H1 (cell line): Measurements from ENCODE around the gene LRRC25. TPM values are rescaled to one million over a fixed set of nuclear protein-coding genes. Genes with fewer than 3 reads are reported as not detected.

Experiments used
- CTCF ChIA-PET: fragments of 300-600 bp; sonication (Branson Sonifier 250); formaldehyde crosslinking; loops from one replicate; lab custom pipeline; 2021; ENCODE audit not compliant: partially characterized antibody; lab: Charles Lee
- POLR2A ChIA-PET: fragments of 300-600 bp; sonication (Branson Sonifier 250); formaldehyde crosslinking; loops from one replicate; lab custom pipeline; 2021; ENCODE audit warnings: inconsistent platforms; ENCODE audit not compliant: partially characterized antibody; lab: Charles Lee
- DNase-seq, 2 experiments: peaks; one replicate each; pipeline versions ENCODE4 v3.0.0 to v3.0.0-alpha.2; 2010 to 2022; ENCODE audit warnings: low spot score in 2 of 2, low read depth in 1 of 2, mixed read lengths in 1 of 2
- FAIRE-seq: peaks from 2 replicates; lab custom pipeline; 2011; peaks lifted over from hg19 to GRCh38; lab: Jason Lieb, UNC
- H2AFZ ChIP-seq: 2 replicates; pipeline ENCODE4 v1.8.1; 2012; ENCODE audit warnings: low read length, inconsistent platforms
- H2AK5ac ChIP-seq: 2 replicates; pipeline ENCODE4 v1.6.1; 2013; ENCODE audit warnings: low read depth, low read length
- H2BK120ac ChIP-seq: replicated peaks from 2 replicates; pipeline ENCODE3; 2013; ENCODE audit warnings: low read depth, low read length, inconsistent platforms
- H2BK12ac ChIP-seq: 2 replicates; pipeline ENCODE4 v1.6.1; 2013; ENCODE audit warnings: low read depth, low read length
- H2BK15ac ChIP-seq: 2 replicates; pipeline ENCODE4 v1.6.1; 2013; ENCODE audit warnings: low read length
- H2BK20ac ChIP-seq: 2 replicates; pipeline ENCODE4 v1.6.1; 2013; ENCODE audit warnings: low read length
- H2BK5ac ChIP-seq: 2 replicates; pipeline ENCODE4 v1.6.1; 2013; ENCODE audit warnings: low read depth, low read length
- H3K14ac ChIP-seq: 2 replicates; pipeline ENCODE4 v1.6.1; 2013; ENCODE audit warnings: inconsistent platforms; ENCODE audit not compliant: insufficient read length
- H3K18ac ChIP-seq: 2 replicates; pipeline ENCODE4 v1.6.1; 2013; ENCODE audit warnings: low read length; ENCODE audit errors: extremely low read depth
- H3K23ac ChIP-seq: 2 replicates; pipeline ENCODE4 v1.6.1; 2013; ENCODE audit warnings: inconsistent platforms; ENCODE audit not compliant: insufficient read length
- H3K23me2 ChIP-seq: 2 replicates; pipeline ENCODE4 v1.6.1; 2013; ENCODE audit warnings: low read depth, low read length
- H3K27ac ChIP-seq: 2 replicates; pipeline ENCODE4 v1.6.1; 2011; ENCODE audit warnings: low read depth, low read length, inconsistent platforms
- H3K27me3 ChIP-seq, 4 experiments: replicated peaks in 1 of 4; 1 replicate in 1 of 4; 2 replicates in 3 of 4; pipeline versions ENCODE4 v1.6.1 to v1.8.1; 2011 to 2013; ENCODE audit warnings: low read length in 3 of 4, mild to moderate bottlenecking in 3 of 4, inconsistent platforms in 2 of 4, mixed read lengths in 2 of 4, moderate library complexity in 1 of 4; ENCODE audit not compliant: control insufficient read depth in 3 of 4, insufficient read depth in 3 of 4; ENCODE audit errors: extremely low read depth in 1 of 4
- H3K36me3 ChIP-seq, 4 experiments: 2 replicates each; pipeline versions ENCODE4 v1.6.1 to v1.8.1; 2011 to 2013; ENCODE audit warnings: mild to moderate bottlenecking in 4 of 4, low read length in 3 of 4, moderate library complexity in 2 of 4, control low read depth in 1 of 4, inconsistent platforms in 1 of 4; ENCODE audit not compliant: insufficient read depth in 4 of 4, control insufficient read depth in 2 of 4
- H3K4ac ChIP-seq: replicated peaks from 2 replicates; pipeline ENCODE3; 2013; ENCODE audit warnings: low read length, low read depth, mixed read lengths, inconsistent platforms; ENCODE audit not compliant: insufficient read length
- H3K4me1 ChIP-seq, 4 experiments: replicated peaks in 1 of 4; 1 replicate in 1 of 4; 2 replicates in 3 of 4; pipeline versions ENCODE4 v1.6.1 to v1.8.1; 2011 to 2013; ENCODE audit warnings: low read length in 3 of 4, inconsistent platforms in 2 of 4, mixed read lengths in 1 of 4; ENCODE audit not compliant: insufficient read depth in 4 of 4, control insufficient read depth in 3 of 4
- H3K4me2 ChIP-seq, 2 experiments: 2 replicates each; pipeline versions ENCODE4 v1.6.1 to v1.8.1; 2011 to 2013; ENCODE audit warnings: low read depth in 2 of 2, low read length in 2 of 2, control low read depth in 1 of 2, inconsistent platforms in 1 of 2, mild to moderate bottlenecking in 1 of 2; ENCODE audit not compliant: insufficient read depth in 1 of 2
- H3K4me3 ChIP-seq, 4 experiments: fragments of 200-600, 300-600 bp in 1 of 4; sonication (generic), shearing (Covaris generic), sonication (Bioruptor Twin) in 1 of 4; 2 replicates each; pipeline versions ENCODE4 v1.5.1 to v1.8.1; 2011 to 2016; ENCODE audit warnings: low read length in 4 of 4, low read depth in 3 of 4, control low read depth in 2 of 4, inconsistent platforms in 2 of 4, mild to moderate bottlenecking in 2 of 4, mixed read lengths in 1 of 4, moderate library complexity in 1 of 4; ENCODE audit not compliant: insufficient read depth in 2 of 4; ENCODE audit errors: extremely low read depth in 1 of 4
- H3K56ac ChIP-seq: replicated peaks from 2 replicates; pipeline ENCODE3; 2013; ENCODE audit warnings: low read depth, mild to moderate bottlenecking, mixed read lengths, low read length, inconsistent platforms; ENCODE audit not compliant: insufficient read length
- H3K79me1 ChIP-seq: 2 replicates; pipeline ENCODE4 v1.6.1; 2013; ENCODE audit warnings: low read depth, low read length, control low read depth
- H3K79me2 ChIP-seq, 2 experiments: 2 replicates each; pipeline versions ENCODE4 v1.6.1 to v1.8.1; 2012 to 2013; ENCODE audit warnings: low read length in 2 of 2, mild to moderate bottlenecking in 2 of 2, inconsistent platforms in 1 of 2; ENCODE audit not compliant: insufficient read depth in 2 of 2, control insufficient read depth in 1 of 2
- H3K9ac ChIP-seq, 4 experiments: replicated peaks in 1 of 4; 1 replicate in 1 of 4; 2 replicates in 3 of 4; pipeline versions ENCODE4 v1.6.1 to v1.8.1; 2011 to 2013; ENCODE audit warnings: low read depth in 3 of 4, low read length in 3 of 4, control low read depth in 2 of 4, mild to moderate bottlenecking in 2 of 4, moderate library complexity in 2 of 4, inconsistent platforms in 1 of 4; ENCODE audit errors: extremely low read depth in 1 of 4
- H3K9me3 ChIP-seq, 2 experiments: 2 replicates each; pipeline versions ENCODE4 v1.6.1 to v1.8.1; 2012 to 2013; ENCODE audit warnings: mild to moderate bottlenecking in 2 of 2, moderate library complexity in 2 of 2, control low read depth in 1 of 2, inconsistent platforms in 1 of 2, low read depth in 1 of 2, low read length in 1 of 2, mixed read lengths in 1 of 2; ENCODE audit not compliant: insufficient read depth in 2 of 2
- H4K20me1 ChIP-seq, 2 experiments: replicated peaks in 1 of 2; 2 replicates each; pipeline versions ENCODE3 to v1.8.1; 2011 to 2013; ENCODE audit warnings: inconsistent platforms in 2 of 2, low read length in 2 of 2, mild to moderate bottlenecking in 1 of 2; ENCODE audit not compliant: insufficient read depth in 2 of 2, control insufficient read depth in 1 of 2
- H4K5ac ChIP-seq: 2 replicates; pipeline ENCODE4 v1.6.1; 2013; ENCODE audit warnings: low read length, low read depth, mixed read lengths, inconsistent platforms; ENCODE audit not compliant: insufficient read length
- H4K8ac ChIP-seq: 2 replicates; pipeline ENCODE4 v1.8.0; 2013; ENCODE audit warnings: mild to moderate bottlenecking, moderate library complexity, low read length, inconsistent platforms; ENCODE audit not compliant: insufficient read depth; ENCODE audit errors: extremely low read depth
- H4K91ac ChIP-seq: replicated peaks from 2 replicates; pipeline ENCODE3; 2013; ENCODE audit warnings: low read length, mixed read lengths, inconsistent platforms; ENCODE audit not compliant: insufficient read length
- BCL11A ChIP-seq, 2 experiments: IDR thresholded peaks; one replicate each; pipeline ENCODE4 v1.6.1; 2011; ENCODE audit warnings: low read depth in 2 of 2, low read length in 2 of 2, mild to moderate bottlenecking in 2 of 2
- CEBPB ChIP-seq: IDR thresholded peaks from 2 replicates; pipeline ENCODE4 v1.6.1; 2012; ENCODE audit warnings: low read depth, low read length
- PHF8 ChIP-seq: fragments of 200-600 bp; sonication (generic); conservative IDR thresholded peaks from 2 replicates; pipeline ENCODE4 v1.7.1; 2012; ENCODE audit warnings: low read depth, mild to moderate bottlenecking, inconsistent platforms, low read length, moderate library complexity
- POLR2AphosphoS5 ChIP-seq: IDR thresholded peaks from 2 replicates; pipeline ENCODE4 v1.6.1; 2011; ENCODE audit warnings: low read depth, low read length
- SIN3A ChIP-seq, 2 experiments: IDR thresholded peaks in 1 of 2; conservative IDR thresholded peaks in 1 of 2; 2 replicates each; pipeline ENCODE4 v1.6.1; 2011 to 2012; ENCODE audit warnings: low read length in 2 of 2, improper control_type of control experiment in 1 of 2, low read depth in 1 of 2, mild to moderate bottlenecking in 1 of 2
- SIRT6 ChIP-seq: IDR thresholded peaks from one replicate; pipeline ENCODE4 v1.7.1; 2012; ENCODE audit warnings: low read length, inconsistent platforms
- SP2 ChIP-seq: IDR thresholded peaks from 2 replicates; pipeline ENCODE4 v1.6.1; 2012; ENCODE audit warnings: mild to moderate bottlenecking, low read length, inconsistent platforms
- YY1 ChIP-seq: IDR thresholded peaks from 2 replicates; pipeline ENCODE4 v1.6.1; 2011; ENCODE audit warnings: low read depth, mild to moderate bottlenecking, low read length
- WGBS, 2 experiments: shearing (Covaris generic) in 1 of 2; methylation state at CpG; one replicate each; pipeline versions ENCODE4 v1.1.6 to v1.1.7; 2013 to 2015; ENCODE audit warnings: low lambda C conversion rate in 2 of 2, mixed read lengths in 2 of 2, inconsistent platforms in 1 of 2, low coverage in 1 of 2, missing lambda C conversion rate in 1 of 2; ENCODE audit not compliant: insufficient replicate concordance in 2 of 2, insufficient coverage in 1 of 2, insufficient read length in 1 of 2; ENCODE audit errors: extremely low coverage in 1 of 2, missing lambda C conversion rate in 1 of 2; 5-methylcytosine and 5-hydroxymethylcytosine counted together
- polyA plus RNA-seq, 7 experiments: library from polyadenylated mRNA; depleted of rRNA in 3 of 7; stranded (reverse) in 5 of 7; unstranded in 2 of 7; fragments of >200 nt in 5 of 7; fragments of 200-250 nt in 2 of 7; gene quantifications; 1 replicate in 5 of 7; 2 replicates in 1 of 7; 4 replicates in 1 of 7; pipeline versions ENCODE4 v1.2.1 to v1.2.3, GENCODE V29; 2011 to 2013; ENCODE audit warnings: missing spikeins in 2 of 7, mixed read lengths in 2 of 7
- total RNA-seq: library from RNA; stranded (reverse); fragmentation: NEBNext Ultra II Directional; extraction: Animal tissue kit (Norgen Biotek cat#: 25700); gene quantifications from 2 replicates; pipeline ENCODE4 v1.2.1, GENCODE V29; 2021

Gene LRRC25
- total and polyA plus RNA-seq, 2 of the 8 experiments (the other 6 are each of a cell fraction or from before 2014, with no cell fraction given): 0.20 to 0.41 TPM

DNA sequence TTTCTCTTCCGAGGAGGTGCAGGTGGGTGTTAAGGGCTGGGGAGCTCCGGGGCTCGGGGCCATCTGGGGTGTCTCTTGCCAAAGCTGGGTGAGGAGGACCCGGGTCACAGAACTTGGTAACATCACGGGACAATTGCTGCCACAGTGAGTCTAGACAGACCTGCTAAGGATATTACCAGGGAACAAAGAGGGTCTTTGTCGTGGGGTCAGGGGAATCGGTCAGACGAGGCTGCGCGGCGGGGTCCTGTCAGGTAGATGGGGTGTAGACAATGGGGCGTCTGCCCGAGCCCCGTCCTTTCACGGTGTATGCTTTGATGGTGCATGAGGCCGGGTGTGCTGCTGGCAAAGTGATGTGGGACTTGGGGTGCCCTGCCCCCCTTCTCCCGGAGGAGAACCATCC is 49.3 kb downstream of the LRRC25 start:
- H3K4me3 ChIP-seq: no peak overlapping the region
- no peak overlapping the region for H3K23ac ChIP-seq
- H3K36me3 ChIP-seq: no peaks in the 10 kb centered on the region
- H3K27ac ChIP-seq: no peak overlapping the region
- FAIRE-seq: no peak
- DNase-seq: no peak
- H2AK5ac ChIP-seq: no peak overlapping the region
- no peaks in the 10 kb centered on the region for H3K9me3 ChIP-seq
- no peak overlapping the region for H3K4ac ChIP-seq
- H3K56ac ChIP-seq: no peak overlapping the region
- H3K79me2 ChIP-seq: no peaks in the 10 kb centered on the region
- H2BK15ac ChIP-seq: no peak overlapping the region
- H4K91ac ChIP-seq: no peak overlapping the region
- 94% methylated on average over 17 of the region's 17 CpGs; no CpG with 5 or more reads in 1 of the 2 experiments for WGBS, 2 experiments
- H2AFZ ChIP-seq: no peak overlapping the region
- no peaks in the 10 kb centered on the region for H3K79me1 ChIP-seq
- H4K20me1 ChIP-seq: no peaks in the 10 kb centered on the region
- H3K23me2 ChIP-seq: no peaks in the 10 kb centered on the region
- POLR2A ChIA-PET: interaction anchor here (0.9 to 2.0 kb wide), 3 partner anchors 62 to 86 kb away, joined by 3 to 6 read pairs (median 4); partner anchors contain the start of gene JUND
- H3K4me1 ChIP-seq: peaks cover 0 to 3% (median 2%) of the 10 kb centered on the region in 4 experiments; a peak in 4 of 7 replicates
- H2BK120ac ChIP-seq: no peak overlapping the region
- no peak overlapping the region for H3K4me2 ChIP-seq
- CTCF ChIA-PET: interaction anchor here (1.0 to 6.1 kb wide), 16 partner anchors 9 to 206 kb away, joined by 3 to 132 read pairs (median 12); partner anchors contain the start of genes GDF15, PGPEP1 and SSBP4
- 0 out of 2 replicates have a peak overlapping the region, but pooled peaks have one; percentile 16 for H2BK5ac ChIP-seq
- no peak overlapping the region for H4K5ac ChIP-seq
- H3K14ac ChIP-seq: no peak overlapping the region
- H3K9ac ChIP-seq: no peak overlapping the region; a peak in 1 of 7 replicates
- H3K27me3 ChIP-seq: no peaks in the 10 kb centered on the region
- no peak overlapping the region for H2BK20ac ChIP-seq
- no peak overlapping the region for H4K8ac ChIP-seq
- H3K18ac ChIP-seq: no peak overlapping the region
- TF ChIP-seq SIRT6: no peak
- no peak for TF ChIP-seq BCL11A (IDR thresholded peaks at IDR 0.05; ENCODE audit: low read depth in 2 of 2, low read length in 2 of 2)
- TF ChIP-seq SIN3A (conservative IDR thresholded peaks at IDR 0.05 in 1 of 2, IDR thresholded peaks at IDR 0.05 in 1 of 2; ENCODE audit: low read depth in 1 of 2, low read length in 2 of 2): no peak
- no peak for TF ChIP-seq PHF8
- no peak for TF ChIP-seq SP2
- TF ChIP-seq YY1: no peak
- no peak for TF ChIP-seq POLR2AphosphoS5
- no peak for TF ChIP-seq CEBPB
- H2BK12ac ChIP-seq: 0 out of 2 replicates have a peak overlapping the region, but pooled peaks have one; percentile 80
